Choroid plexus epithelial cell (primary cell): ENCODE measurements around the gene GPSM1.
"Not testable (repeated sequence)": the region's sequence is repeated elsewhere in the genome, so short reads cannot be mapped to it uniquely, and the experiment has no call there.

Source experiments
- DNase-seq: peaks from one replicate; pipeline ENCODE4 v3.0.0-alpha.2; 2010; ENCODE audit warnings: low read depth
- H3K4me3 ChIP-seq: 2 replicates; pipeline ENCODE4 v1.5.1; 2011; ENCODE audit warnings: low read depth, mild to moderate bottlenecking, control low read depth, low read length, moderate library complexity
- CTCF ChIP-seq: conservative IDR thresholded peaks from 2 replicates; pipeline ENCODE4 v1.5.1; 2011; ENCODE audit warnings: low read depth, mild to moderate bottlenecking, control low read depth, inconsistent platforms, low read length, moderate library complexity

The GPSM1 gene

GRCh38 chr9:136318776-136319241 is 8.5 kb upstream of the GPSM1 start:
- no peak for TF ChIP-seq CTCF
- no peak for DNase-seq
- H3K4me3 ChIP-seq = no peak overlapping the region

- not testable (repeated sequence) for H3K4me3 ChIP-seq, DNase-seq
Measured at GRCh38 chr9:136319244-136319643, 8.1 kb upstream of the GPSM1 start.

GRCh38 chr9:136319955-136320354 is 7.4 kb upstream of the GPSM1 start:
- not testable (repeated sequence) for H3K4me3 ChIP-seq, DNase-seq

- DNase-seq, H3K4me3 ChIP-seq: not testable (repeated sequence)
Measured at GRCh38 chr9:136320972-136321371, 6.4 kb upstream of the GPSM1 start.

GRCh38 chr9:136321561-136321960 is 5.8 kb upstream of the GPSM1 start:
- no peak overlapping the region for H3K4me3 ChIP-seq
- no peak for TF ChIP-seq CTCF
- no peak for DNase-seq

- H3K4me3 ChIP-seq = no peak overlapping the region
- no peak for DNase-seq
- TF ChIP-seq CTCF = no peak
Measured at GRCh38 chr9:136322756-136323330, 4.5 kb upstream of the GPSM1 start.

GRCh38 chr9:136323371-136323789 is 4.0 kb upstream of the GPSM1 start:
- no peak for TF ChIP-seq CTCF
- DNase-seq = no peak
- no peak overlapping the region for H3K4me3 ChIP-seq

GRCh38 chr9:136324501-136325300 is 2.6 kb upstream of the GPSM1 start:
- no peak for DNase-seq
- no peak overlapping the region for H3K4me3 ChIP-seq
- TF ChIP-seq CTCF = no peak
